Type B pancreatic cell (in vitro differentiated cells): ENCODE results near the gene CBLL1. TPM values are rescaled to one million over a fixed set of nuclear protein-coding genes. Genes with fewer than 3 reads are reported as not detected.

ENCODE experiments used
- DNase-seq: peaks from one replicate; pipeline ENCODE4 v3.0.0; 2021; ENCODE audit warnings: mixed read lengths; ENCODE audit not compliant: unreplicated experiment; ENCODE audit errors: extremely low spot score
- H3K27ac Mint-ChIP-seq: 2 replicates; pipeline ENCODE4 v1.8.0; 2021; ENCODE audit warnings: mild to moderate bottlenecking, mixed read lengths
- H3K27me3 Mint-ChIP-seq: 2 replicates; pipeline ENCODE4 v1.8.0; 2021; ENCODE audit warnings: mixed read lengths
- H3K36me3 Mint-ChIP-seq: 2 replicates; pipeline ENCODE4 v1.8.0; 2021; ENCODE audit warnings: mixed read lengths
- H3K4me1 Mint-ChIP-seq: one replicate; pipeline ENCODE4 v1.8.0; 2021; ENCODE audit warnings: mixed read lengths; ENCODE audit not compliant: unreplicated experiment
- H3K4me3 Mint-ChIP-seq: 2 replicates; pipeline ENCODE4 v1.8.0; 2021; ENCODE audit warnings: mild to moderate bottlenecking, mixed read lengths
- H3K9me3 Mint-ChIP-seq: 2 replicates; pipeline ENCODE4 v1.8.0; 2021; ENCODE audit warnings: mixed read lengths
- CTCF ChIP-seq: fragments of 200-600 bp; sonication (generic); conservative IDR thresholded peaks from 2 replicates; pipeline ENCODE4 v1.5.0; 2021; ENCODE audit warnings: antibody characterized with exemption, mild to moderate bottlenecking
- long read RNA-seq: library from polyadenylated mRNA; unstranded; transcript quantifications from one replicate; pipeline ENCODE4 v2.0.0, GENCODE V29; 2020
- total RNA-seq: library from RNA; stranded (reverse); gene quantifications from 2 replicates; pipeline ENCODE4 v1.2.1, GENCODE V29; 2021; ENCODE audit warnings: low replicate concordance

Gene CBLL1
- total RNA-seq = 25.0 and 28.3 TPM in 2 replicates
- long read RNA-seq, partial matches to known transcripts = 1 of 7 reads
- long read RNA-seq, other reads (novel, unspliced or antisense) = 6 of 7 reads

- DNase-seq = peak; percentile 97
- Mint-ChIP-seq H3K4me1 (peaks cover 13% of the 10 kb centered on the region), H3K27ac (peak within 1 kb of the TSS; percentile 98), H3K9me3 (no peaks in the 10 kb centered on the region), H3K36me3 (no peaks in the 10 kb centered on the region), H3K4me3 (peak within 1 kb of the TSS; percentile 98), H3K27me3 (peaks cover 16% of the 10 kb centered on the region)
- peak; percentile 77 for TF ChIP-seq CTCF
Measured at GRCh38 chr7:107743567-107744344, at the start of gene CBLL1. CBLL1 (plus strand) TSS chr7:107744142; CDS start chr7:107744164, 22 bp downstream.

- Mint-ChIP-seq H3K9me3 (no peaks in the 10 kb centered on the region), H3K36me3 (no peaks in the 10 kb centered on the region), H3K4me1 (no peaks in the 10 kb centered on the region), H3K27me3 (peaks cover 32% of the 10 kb centered on the region), H3K4me3 (no peak overlapping the region), H3K27ac (no peak overlapping the region)
- no peak for DNase-seq
- no peak for TF ChIP-seq CTCF
Measured at GRCh38 chr7:107694386-107694785, 49.6 kb upstream of the CBLL1 start.

DNA sequence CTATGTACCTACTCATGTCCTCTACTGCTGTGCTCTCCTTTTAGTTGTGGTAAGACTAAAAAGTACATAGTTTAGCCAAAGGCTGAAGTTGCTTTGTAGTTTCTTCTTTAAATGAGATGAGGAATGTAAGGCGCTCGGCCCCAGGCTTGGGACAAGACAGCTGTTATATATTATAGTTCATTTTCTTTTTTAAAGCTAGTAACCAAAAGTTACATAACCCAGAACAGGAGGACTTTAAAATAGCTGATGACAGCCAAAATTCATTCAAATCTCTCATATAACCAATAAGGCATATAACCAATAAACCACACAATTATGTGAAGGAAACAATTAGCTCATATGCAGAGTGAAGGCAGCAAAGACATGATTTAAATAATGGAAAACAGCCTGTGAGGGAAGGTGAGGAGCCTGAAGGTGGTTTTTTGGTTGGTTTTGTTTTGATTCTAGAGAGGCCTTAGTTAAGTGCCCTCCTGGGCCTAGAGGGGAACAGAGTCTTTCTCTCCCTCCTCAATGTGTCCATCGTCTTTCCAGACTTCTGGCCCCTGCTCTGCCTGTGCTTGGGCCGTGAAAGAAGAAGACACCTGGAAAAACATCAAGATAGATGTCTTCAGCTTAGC is 47.5 kb upstream of the CBLL1 start:
- Mint-ChIP-seq H3K4me1 (no peaks in the 10 kb centered on the region), H3K36me3 (no peaks in the 10 kb centered on the region), H3K4me3 (no peak overlapping the region), H3K9me3 (no peaks in the 10 kb centered on the region), H3K27ac (no peak overlapping the region), H3K27me3 (peaks cover 32% of the 10 kb centered on the region)
- DNase-seq = no peak
- TF ChIP-seq CTCF = no peak

DNA sequence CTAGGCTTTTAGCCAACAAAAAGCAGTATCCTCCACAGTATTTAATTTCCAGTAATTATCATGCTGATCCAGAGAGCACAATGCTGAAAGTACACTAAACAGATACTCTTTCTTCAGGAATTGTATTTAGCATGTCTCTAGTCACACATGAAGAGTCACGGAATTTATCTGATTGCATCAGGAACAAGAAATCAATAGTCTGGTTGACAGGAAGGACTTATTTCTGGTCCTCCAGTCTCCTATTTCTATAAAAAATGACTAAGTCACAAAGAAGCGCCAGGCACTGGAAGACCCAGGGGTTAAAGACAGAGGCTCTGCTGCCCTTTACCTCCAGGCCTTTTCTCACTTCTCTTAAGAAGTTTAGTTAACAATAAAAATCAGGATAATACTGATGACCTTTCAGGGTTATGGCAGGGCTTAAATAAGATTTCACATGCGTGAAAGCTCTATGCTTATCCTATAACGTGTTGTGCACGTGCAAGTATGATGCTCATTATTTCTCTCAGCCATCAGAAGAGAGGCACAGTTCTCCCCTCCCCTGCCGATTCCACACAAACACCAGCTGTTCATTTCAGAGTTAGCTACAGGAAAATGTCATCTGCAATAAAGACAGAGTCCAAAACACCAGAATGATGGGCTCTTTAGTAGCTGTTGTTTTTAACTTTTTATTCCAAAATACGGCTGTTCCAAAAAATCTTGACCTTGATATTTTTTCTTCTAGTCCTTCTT is 46.5 kb upstream of the CBLL1 start:
- Mint-ChIP-seq H3K36me3 (no peaks in the 10 kb centered on the region), H3K9me3 (no peaks in the 10 kb centered on the region), H3K4me3 (no peak overlapping the region), H3K27me3 (peaks cover 29% of the 10 kb centered on the region), H3K27ac (no peak overlapping the region), H3K4me1 (no peaks in the 10 kb centered on the region)
- TF ChIP-seq CTCF = no peak
- no peak for DNase-seq

GRCh38 chr7:107700570-107700969 is 43.4 kb upstream of the CBLL1 start:
- TF ChIP-seq CTCF = no peak
- Mint-ChIP-seq H3K36me3 (no peaks in the 10 kb centered on the region), H3K4me3 (no peak overlapping the region), H3K4me1 (no peaks in the 10 kb centered on the region), H3K27ac (no peak overlapping the region), H3K9me3 (no peaks in the 10 kb centered on the region), H3K27me3 (peaks cover 5% of the 10 kb centered on the region)
- DNase-seq = no peak
